Tibial artery (tissue), 4 donors: Measurements from ENCODE around the gene CSN2.
"Not testable (repeated sequence)": the region's sequence is repeated elsewhere in the genome, so short reads cannot be mapped to it uniquely, and the experiment has no call there.

Experiments used
- DNase-seq, 2 donors: peaks; one replicate each; pipeline ENCODE4 v3.0.0-alpha.2; 2019
- H3K27ac ChIP-seq, 2 donors: fragments of 200-600 bp; sonication (generic) in 1 of 2; 1 replicate in 1 of 2; 2 replicates in 1 of 2; pipeline ENCODE4 v1.5.1; 2018 to 2019; ENCODE audit warnings: mild to moderate bottlenecking in 1 of 2
- H3K27me3 ChIP-seq, 2 donors: fragments of 200-600 bp; sonication (generic) in 1 of 2; one replicate each; pipeline versions ENCODE4 v1.5.1 to v1.6.0; 2016 to 2019
- H3K36me3 ChIP-seq, 3 donors: fragments of 200-600 bp; sonication (generic) in 2 of 3; one replicate each; pipeline ENCODE4 v1.5.1; 2016 to 2019; ENCODE audit warnings: mild to moderate bottlenecking in 2 of 3
- H3K4me1 ChIP-seq, 4 donors: fragments of 200-600 bp; sonication (generic) in 2 of 4; 1 replicate in 3 of 4; 2 replicates in 1 of 4; pipeline ENCODE4 v1.5.1; 2016 to 2019
- H3K4me3 ChIP-seq, 2 donors: fragments of 200-600 bp; sonication (generic) in 1 of 2; 1 replicate in 1 of 2; 2 replicates in 1 of 2; pipeline ENCODE4 v1.5.1; 2018 to 2019; ENCODE audit warnings: mild to moderate bottlenecking in 2 of 2
- H3K9me3 ChIP-seq, 3 donors: fragments of 200-600 bp; sonication (generic) in 1 of 3; one replicate each; pipeline ENCODE4 v1.5.1; 2016 to 2019
- intact Hi-C: fragments of 100-400 bp; cut with DNase I; formaldehyde crosslinking; loops from one replicate; pipeline ENCODE4 v1.15.0; 2023; ENCODE audit warnings: low total_unique reads
- TF ChIP-seq, protein P1 (sequence below), 2 experiments: fragments of 200-600 bp in 1 of 2; fragments of 450-650 bp in 1 of 2; IDR thresholded peaks; one replicate each; pipeline ENCODE4 v1.5.1; 2017 to 2019; ENCODE audit warnings: antibody characterized with exemption in 2 of 2, mild to moderate bottlenecking in 1 of 2, moderate library complexity in 1 of 2

The CSN2 gene

DNA sequence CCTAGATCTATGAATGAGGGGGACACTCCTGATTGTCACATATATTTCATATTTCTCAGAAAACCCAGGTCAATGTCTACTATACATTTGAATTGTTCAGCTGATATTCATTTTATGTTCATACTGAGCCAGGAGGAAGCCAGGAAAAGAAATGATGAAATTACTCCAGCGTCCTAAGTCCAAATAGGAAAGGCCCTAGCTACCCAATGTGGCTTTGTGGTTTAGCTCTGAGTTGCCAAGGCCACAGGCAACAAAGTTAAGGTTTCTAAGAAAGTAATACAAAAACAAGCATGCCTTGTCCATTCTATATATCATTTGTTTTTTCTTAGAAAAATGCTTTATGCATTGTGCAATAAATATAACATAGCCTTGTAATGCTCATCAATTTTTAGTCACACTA, 4.5 kb upstream of the CSN2 start:
- Histone ChIP-seq H3K4me1 (no peaks in the 10 kb centered on the region), H3K4me3 (no peak overlapping the region), H3K27ac (no peak overlapping the region), H3K27me3 (no peaks in the 10 kb centered on the region), H3K9me3 (no peaks in the 10 kb centered on the region), H3K36me3 (no peaks in the 10 kb centered on the region)
- intact Hi-C loops = no loop called here
- no peak for DNase-seq
- TF ChIP-seq, protein P1, sequence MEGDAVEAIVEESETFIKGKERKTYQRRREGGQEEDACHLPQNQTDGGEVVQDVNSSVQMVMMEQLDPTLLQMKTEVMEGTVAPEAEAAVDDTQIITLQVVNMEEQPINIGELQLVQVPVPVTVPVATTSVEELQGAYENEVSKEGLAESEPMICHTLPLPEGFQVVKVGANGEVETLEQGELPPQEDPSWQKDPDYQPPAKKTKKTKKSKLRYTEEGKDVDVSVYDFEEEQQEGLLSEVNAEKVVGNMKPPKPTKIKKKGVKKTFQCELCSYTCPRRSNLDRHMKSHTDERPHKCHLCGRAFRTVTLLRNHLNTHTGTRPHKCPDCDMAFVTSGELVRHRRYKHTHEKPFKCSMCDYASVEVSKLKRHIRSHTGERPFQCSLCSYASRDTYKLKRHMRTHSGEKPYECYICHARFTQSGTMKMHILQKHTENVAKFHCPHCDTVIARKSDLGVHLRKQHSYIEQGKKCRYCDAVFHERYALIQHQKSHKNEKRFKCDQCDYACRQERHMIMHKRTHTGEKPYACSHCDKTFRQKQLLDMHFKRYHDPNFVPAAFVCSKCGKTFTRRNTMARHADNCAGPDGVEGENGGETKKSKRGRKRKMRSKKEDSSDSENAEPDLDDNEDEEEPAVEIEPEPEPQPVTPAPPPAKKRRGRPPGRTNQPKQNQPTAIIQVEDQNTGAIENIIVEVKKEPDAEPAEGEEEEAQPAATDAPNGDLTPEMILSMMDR (IDR thresholded peaks at IDR 0.05) = no peak

DNA sequence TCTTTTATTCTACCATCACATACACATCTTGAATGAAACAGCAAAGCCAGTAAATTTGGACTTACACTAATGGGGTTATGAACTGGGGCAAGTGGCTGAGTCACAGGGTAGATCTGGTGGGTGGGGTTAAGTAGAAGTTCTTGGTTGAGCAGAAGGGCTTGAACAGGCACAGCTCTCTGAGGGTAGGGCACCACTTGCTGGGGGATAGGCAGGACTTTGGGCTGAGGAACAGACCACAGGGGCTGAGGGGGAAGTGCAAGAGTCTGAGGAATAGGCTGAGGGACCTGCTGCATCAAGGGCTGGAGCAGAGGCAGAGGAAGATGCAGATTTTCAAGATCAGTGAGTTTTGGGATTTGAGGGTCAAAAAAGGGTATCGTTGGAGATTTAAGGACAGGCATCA, 8.3 kb downstream of the CSN2 start:
- TF ChIP-seq, protein P1 (IDR thresholded peaks at IDR 0.05) = no peak
- DNase-seq = no peak
- intact Hi-C loops = no loop called here

DNA sequence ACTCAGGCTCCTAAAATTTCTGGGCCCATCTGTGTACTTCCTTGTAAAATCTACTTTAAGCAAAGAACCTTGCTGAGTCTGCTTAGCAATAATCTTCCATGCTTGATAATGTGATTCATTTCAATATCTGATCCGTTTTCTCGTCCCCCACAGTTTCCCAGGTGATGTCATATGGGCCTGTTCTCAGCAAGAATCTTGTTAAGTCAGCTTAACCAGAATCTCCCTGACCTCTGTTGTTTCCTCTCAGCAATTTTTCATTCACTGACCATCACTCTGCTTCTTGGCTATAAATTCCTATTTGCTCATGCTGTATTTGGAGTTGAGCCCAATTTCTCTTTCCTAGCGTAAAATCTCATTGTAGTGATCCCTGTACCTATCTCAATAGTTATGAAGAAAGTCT, 13.9 kb downstream of the CSN2 start:
- Histone ChIP-seq H3K27me3 (no peaks in the 10 kb centered on the region), H3K4me1 (no peaks in the 10 kb centered on the region), H3K36me3 (no peaks in the 10 kb centered on the region), H3K27ac (no peak overlapping the region), H3K4me3 (no peak overlapping the region), H3K9me3 (no peaks in the 10 kb centered on the region)
- TF ChIP-seq, protein P1 (IDR thresholded peaks at IDR 0.05) = no peak
- intact Hi-C loops = no loop called here
- DNase-seq = no peak

More for the DNA sequence above, 8.3 kb downstream of the CSN2 start:
- H3K4me1 ChIP-seq = no peaks in the 10 kb centered on the region
- H3K27me3 ChIP-seq = no peaks in the 10 kb centered on the region
- H3K9me3 ChIP-seq = no peaks in the 10 kb centered on the region
- no peaks in the 10 kb centered on the region for H3K36me3 ChIP-seq
- H3K27ac ChIP-seq = no peak overlapping the region
- H3K4me3 ChIP-seq = no peak overlapping the region

DNA sequence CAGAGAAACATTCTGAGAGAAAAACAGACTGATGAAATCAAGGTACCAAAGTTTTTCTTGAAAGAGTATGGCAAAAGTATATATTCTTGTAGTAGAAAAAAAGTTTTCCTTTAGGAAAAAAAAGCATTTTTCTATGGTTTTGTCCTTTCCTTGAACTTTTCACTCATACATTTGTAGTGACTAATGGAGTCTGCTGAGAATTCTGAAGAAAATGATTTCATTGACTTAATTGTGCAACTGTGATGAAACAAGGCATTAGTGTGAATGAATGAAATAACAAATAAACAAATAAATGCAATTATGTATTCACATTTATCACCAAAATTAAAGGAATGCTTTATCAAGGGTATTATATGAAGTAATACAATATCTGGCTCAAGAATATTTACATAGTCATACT, 29.0 kb downstream of the CSN2 start:
- no peak overlapping the region for H3K4me3 ChIP-seq
- H3K27me3 ChIP-seq = no peaks in the 10 kb centered on the region
- H3K4me1 ChIP-seq = no peaks in the 10 kb centered on the region
- no peak overlapping the region for H3K27ac ChIP-seq
- TF ChIP-seq, protein P1 (IDR thresholded peaks at IDR 0.05) = no peak
- no peaks in the 10 kb centered on the region for H3K36me3 ChIP-seq
- intact Hi-C loops = no loop called here
- H3K9me3 ChIP-seq = no peaks in the 10 kb centered on the region
- no peak for DNase-seq

DNA sequence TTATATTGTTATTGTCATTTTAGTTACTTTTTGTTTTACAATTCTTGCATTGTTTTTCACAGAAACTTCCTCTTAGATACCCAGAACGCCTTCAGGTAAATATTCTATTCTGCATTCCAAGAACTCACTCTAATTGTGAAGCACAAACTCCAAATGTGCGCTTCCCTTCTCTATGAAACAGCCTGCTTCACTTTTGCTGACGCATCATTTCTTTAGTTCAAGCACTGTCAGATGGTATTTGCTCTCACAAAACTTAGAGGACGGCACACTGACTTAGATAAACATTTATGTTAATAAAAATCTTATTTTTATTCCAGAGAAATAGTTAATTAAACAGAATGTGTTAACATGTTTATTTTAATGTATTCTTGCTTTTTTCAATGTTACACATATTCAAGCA, 31.4 kb downstream of the CSN2 start:
- Histone ChIP-seq H3K9me3 (no peaks in the 10 kb centered on the region), H3K4me1 (no peaks in the 10 kb centered on the region), H3K36me3 (no peaks in the 10 kb centered on the region), H3K4me3 (no peak overlapping the region), H3K27me3 (no peaks in the 10 kb centered on the region), H3K27ac (no peak overlapping the region)
- no peak for DNase-seq
- intact Hi-C loops = no loop called here
- TF ChIP-seq, protein P1 (IDR thresholded peaks at IDR 0.05) = no peak

DNA sequence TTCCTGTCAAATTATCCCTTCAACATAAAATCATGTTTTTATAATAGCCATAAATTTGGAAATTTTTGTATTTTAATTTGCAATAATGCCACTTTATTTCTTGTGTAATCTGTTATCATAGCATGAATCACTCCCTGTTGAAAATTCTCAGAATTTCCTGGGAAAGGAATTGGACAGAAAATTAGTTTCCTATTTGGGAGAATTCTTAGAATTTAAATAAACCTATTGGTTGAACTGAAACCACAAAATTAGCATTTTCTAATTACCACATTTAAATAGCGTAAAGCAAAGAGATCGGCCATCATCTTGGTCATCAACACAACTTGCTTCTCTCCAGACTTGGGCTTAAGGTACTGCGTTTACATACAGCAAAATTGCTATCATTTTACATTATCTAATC, 34.8 kb downstream of the CSN2 start, which contains the start of gene CSN1S1:
TSS of gene CSN1S1 (plus strand) at position 301 of the 400 bp plus-strand sequence. CDS start 1,488 bp downstream, outside the sequence.
- intact Hi-C loops = no loop called here
- Histone ChIP-seq H3K4me1 (no peaks in the 10 kb centered on the region), H3K36me3 (no peaks in the 10 kb centered on the region), H3K27me3 (no peaks in the 10 kb centered on the region), H3K27ac (no peak within 1 kb of the TSS), H3K4me3 (no peak within 1 kb of the TSS), H3K9me3 (no peaks in the 10 kb centered on the region)
- DNase-seq = no peak
- TF ChIP-seq, protein P1 (IDR thresholded peaks at IDR 0.05) = no peak

DNA sequence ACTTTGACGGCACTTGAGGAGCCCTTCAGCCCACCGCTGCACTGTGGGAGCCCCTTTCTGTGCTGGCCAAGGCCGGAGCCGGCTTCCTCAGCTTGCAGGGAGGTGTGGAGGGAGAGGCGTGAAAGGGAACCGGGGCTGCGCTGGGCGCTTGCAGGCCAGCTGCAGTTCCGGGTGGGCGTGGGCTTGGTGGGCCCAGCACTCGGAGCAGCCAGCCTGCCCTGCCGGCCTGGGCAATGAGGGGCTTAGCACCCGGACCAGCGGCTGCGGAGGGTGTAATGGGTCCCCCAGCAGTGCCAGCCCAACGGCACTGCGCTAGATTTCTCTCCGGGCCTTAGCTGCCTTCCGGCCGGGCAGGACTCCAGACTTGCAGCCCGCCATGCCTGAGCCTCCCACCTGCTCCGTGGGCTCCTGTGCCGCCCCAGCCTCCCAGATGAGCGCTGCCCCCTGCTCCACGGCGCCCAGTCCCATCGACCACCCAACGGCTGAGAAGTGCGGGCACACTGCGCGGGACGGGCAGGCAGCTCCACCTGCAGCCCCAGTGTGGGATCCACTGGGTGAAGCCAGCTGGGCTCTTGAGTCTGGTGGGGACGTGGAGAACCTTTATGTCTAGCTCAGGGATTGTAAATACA, 41.6 kb downstream of the CSN2 start:
- H3K4me1 ChIP-seq, H3K27me3 ChIP-seq, H3K36me3 ChIP-seq, H3K9me3 ChIP-seq, H3K27ac ChIP-seq, DNase-seq, intact Hi-C loops, H3K4me3 ChIP-seq: not testable (repeated sequence)
